CD4-positive, CD25-positive, alpha-beta regulatory T cell (primary cell): ENCODE measurements around the gene GREB1. TPM values are rescaled to one million over a fixed set of nuclear protein-coding genes. Genes with fewer than 3 reads are reported as not detected.

Source experiments
- ATAC-seq, 2 donors: fragments of 150-1000 bp; cut with Tn5 transposase; one replicate each; pipeline ENCODE4 v1.10.0; 2021; ENCODE audit warnings: low read depth in 2 of 2, moderate number of reproducible peaks in 2 of 2, moderate library complexity in 1 of 2
- DNase-seq, 3 donors: peaks; one replicate each; pipeline versions ENCODE4 v3.0.0 to v3.0.0-alpha.2; 2012 to 2022; ENCODE audit warnings: mixed read lengths in 1 of 3
- H3K27ac ChIP-seq: one replicate; pipeline ENCODE4 v1.7.0; 2013; ENCODE audit warnings: mild to moderate bottlenecking, low read length; ENCODE audit not compliant: insufficient read depth, poor library complexity, severe bottlenecking
- H3K27me3 ChIP-seq: one replicate; pipeline ENCODE4 v1.7.0; 2013; ENCODE audit warnings: low read length; ENCODE audit not compliant: control insufficient read depth, insufficient read depth
- H3K36me3 ChIP-seq: one replicate; pipeline ENCODE4 v1.7.0; 2013; ENCODE audit warnings: mild to moderate bottlenecking, low read length, moderate library complexity; ENCODE audit not compliant: control insufficient read depth, insufficient read depth
- H3K4me1 ChIP-seq: 2 replicates; pipeline ENCODE4 v1.7.0; 2013; ENCODE audit warnings: mild to moderate bottlenecking, low read length; ENCODE audit not compliant: insufficient read depth, control insufficient read depth, poor library complexity, severe bottlenecking
- H3K4me3 ChIP-seq: one replicate; pipeline ENCODE4 v1.7.0; 2013; ENCODE audit warnings: low read depth, mild to moderate bottlenecking, low read length, moderate library complexity
- H3K9me3 ChIP-seq, 2 experiments: 1 replicate in 1 of 2; 2 replicates in 1 of 2; pipeline ENCODE4 v1.7.0; 2013; ENCODE audit warnings: low read length in 2 of 2, mild to moderate bottlenecking in 1 of 2, moderate library complexity in 1 of 2; ENCODE audit not compliant: control insufficient read depth in 2 of 2
- H3K27ac Mint-ChIP-seq, 3 donors: one replicate each; pipeline ENCODE4 v1.8.0; 2020 to 2022; ENCODE audit warnings: mild to moderate bottlenecking in 3 of 3, mixed read lengths in 3 of 3, moderate library complexity in 2 of 3
- H3K27me3 Mint-ChIP-seq: one replicate; pipeline ENCODE4 v1.8.0; 2022; ENCODE audit warnings: mild to moderate bottlenecking, mixed read lengths
- H3K36me3 Mint-ChIP-seq: one replicate; pipeline ENCODE4 v1.8.0; 2020; ENCODE audit warnings: mixed read lengths
- H3K4me1 Mint-ChIP-seq, 4 donors: one replicate each; pipeline ENCODE4 v1.8.0; 2020 to 2022; ENCODE audit warnings: mixed read lengths in 4 of 4, mild to moderate bottlenecking in 1 of 4
- H3K4me3 Mint-ChIP-seq, 4 donors: one replicate each; pipeline ENCODE4 v1.8.0; 2020 to 2022; ENCODE audit warnings: mild to moderate bottlenecking in 4 of 4, mixed read lengths in 4 of 4, moderate library complexity in 3 of 4
- H3K9me3 Mint-ChIP-seq, 7 donors: one replicate each; pipeline ENCODE4 v1.8.0; 2020 to 2022; ENCODE audit warnings: mixed read lengths in 7 of 7, mild to moderate bottlenecking in 3 of 7, moderate library complexity in 2 of 7
- polyA plus RNA-seq, 4 donors: library from polyadenylated mRNA; unstranded; fragments of 300-500 nt; fragmentation: Illumina TruSeq; gene quantifications; one replicate each; pipeline ENCODE4 v1.2.3, GENCODE V29; 2021
- total RNA-seq: library from RNA; stranded (reverse); gene quantifications from one replicate; pipeline ENCODE4 v1.2.3, GENCODE V29; 2022

The GREB1 gene
- total and polyA plus RNA-seq, 5 donors from 2014 or later: 0.11 to 0.35 (median 0.15) TPM; not detected in 2

- Histone ChIP-seq H3K36me3 (no peaks in the 10 kb centered on the region), H3K9me3 (no peaks in the 10 kb centered on the region), H3K27me3 (peaks cover 5% of the 10 kb centered on the region), H3K27ac (no peak overlapping the region), H3K4me3 (no peak overlapping the region), H3K4me1 (no peaks in the 10 kb centered on the region)
- H3K27ac Mint-ChIP-seq: no peak overlapping the region
- peaks cover 27% of the 10 kb centered on the region for H3K27me3 Mint-ChIP-seq
- H3K4me3 Mint-ChIP-seq: no peak overlapping the region
- H3K4me1 Mint-ChIP-seq: no peaks in the 10 kb centered on the region
- H3K9me3 Mint-ChIP-seq: peaks cover 0 to 3% (median 0%) of the 10 kb centered on the region in 7 donors
- ATAC-seq (no peak), DNase-seq (no peak)
- H3K36me3 Mint-ChIP-seq: no peaks in the 10 kb centered on the region
Measured at GRCh38 chr2:11494310-11494709, 39.5 kb upstream of the GREB1 start.

GRCh38 chr2:11495844-11496681, 37.8 kb upstream of the GREB1 start:
- Histone ChIP-seq H3K27ac (no peak overlapping the region), H3K36me3 (no peaks in the 10 kb centered on the region), H3K4me1 (no peaks in the 10 kb centered on the region), H3K9me3 (no peaks in the 10 kb centered on the region), H3K27me3 (no peaks in the 10 kb centered on the region), H3K4me3 (no peak overlapping the region)
- Mint-ChIP-seq H3K4me1 (peaks cover 0 to 5% (median under 1%) of the 10 kb centered on the region in 4 donors), H3K36me3 (no peaks in the 10 kb centered on the region), H3K27me3 (peaks cover 19% of the 10 kb centered on the region), H3K4me3 (no peak overlapping the region), H3K27ac (no peak overlapping the region), H3K9me3 (no peaks in the 10 kb centered on the region)
- DNase-seq (no peak), ATAC-seq (no peak)

- no peak for ATAC-seq
Measured at GRCh38 chr2:11498543-11499034, 35.3 kb upstream of the GREB1 start.

GRCh38 chr2:11499081-11499743, 34.6 kb upstream of the GREB1 start:
- H3K27ac Mint-ChIP-seq: no peak overlapping the region
- Histone ChIP-seq H3K4me1 (no peaks in the 10 kb centered on the region), H3K27me3 (peaks cover 3% of the 10 kb centered on the region), H3K36me3 (no peaks in the 10 kb centered on the region), H3K9me3 (no peaks in the 10 kb centered on the region), H3K27ac (no peak overlapping the region), H3K4me3 (no peak overlapping the region)
- peaks cover 0 to 5% (median under 1%) of the 10 kb centered on the region in 4 donors for H3K4me1 Mint-ChIP-seq
- no peak overlapping the region for H3K4me3 Mint-ChIP-seq
- H3K9me3 Mint-ChIP-seq: peaks cover 0 to 6% (median 0%) of the 10 kb centered on the region in 7 donors
- ATAC-seq (no peak), DNase-seq (no peak)
- peaks cover 11% of the 10 kb centered on the region for H3K27me3 Mint-ChIP-seq
- no peaks in the 10 kb centered on the region for H3K36me3 Mint-ChIP-seq

More at GRCh38 chr2:11498543-11499034, 35.3 kb upstream of the GREB1 start:
- Mint-ChIP-seq H3K27me3 (peaks cover 14% of the 10 kb centered on the region), H3K4me1 (peaks cover 0 to 5% (median under 1%) of the 10 kb centered on the region in 4 donors), H3K27ac (no peak overlapping the region), H3K9me3 (peaks cover 0 to 4% (median 0%) of the 10 kb centered on the region in 7 donors), H3K36me3 (no peaks in the 10 kb centered on the region), H3K4me3 (no peak overlapping the region)
- no peak overlapping the region for H3K27ac ChIP-seq
- H3K27me3 ChIP-seq: peaks cover 2% of the 10 kb centered on the region
- H3K9me3 ChIP-seq: no peaks in the 10 kb centered on the region
- H3K36me3 ChIP-seq: no peaks in the 10 kb centered on the region
- DNase-seq: no peak
- no peak overlapping the region for H3K4me3 ChIP-seq
- H3K4me1 ChIP-seq: no peaks in the 10 kb centered on the region

- peak overlapping the region in 1 of 4 donors; percentile 7 for H3K4me3 Mint-ChIP-seq
- no peak for DNase-seq
Measured at GRCh38 chr2:11500702-11501303, 33.0 kb upstream of the GREB1 start.

GRCh38 chr2:11502740-11503292, 31.0 kb upstream of the GREB1 start:
- Histone ChIP-seq H3K9me3 (no peaks in the 10 kb centered on the region), H3K36me3 (no peaks in the 10 kb centered on the region), H3K27ac (no peak overlapping the region), H3K4me3 (no peak overlapping the region), H3K27me3 (peaks cover 3% of the 10 kb centered on the region), H3K4me1 (no peaks in the 10 kb centered on the region)
- H3K36me3 Mint-ChIP-seq: no peaks in the 10 kb centered on the region
- no peak overlapping the region for H3K4me3 Mint-ChIP-seq
- H3K4me1 Mint-ChIP-seq: peaks cover 0 to 5% (median under 1%) of the 10 kb centered on the region in 4 donors
- ATAC-seq (no peak), DNase-seq (no peak)
- H3K9me3 Mint-ChIP-seq: peaks cover 0 to 6% (median 0%) of the 10 kb centered on the region in 7 donors
- no peak overlapping the region for H3K27ac Mint-ChIP-seq
- peaks cover 3% of the 10 kb centered on the region for H3K27me3 Mint-ChIP-seq

More at GRCh38 chr2:11500702-11501303, 33.0 kb upstream of the GREB1 start:
- peaks cover 11% of the 10 kb centered on the region for H3K27me3 Mint-ChIP-seq
- no peak overlapping the region for H3K4me3 ChIP-seq
- H3K4me1 ChIP-seq: no peaks in the 10 kb centered on the region
- no peaks in the 10 kb centered on the region for H3K36me3 ChIP-seq
- peaks cover 3% of the 10 kb centered on the region for H3K27me3 ChIP-seq
- H3K9me3 Mint-ChIP-seq: peaks cover 0 to 6% (median 0%) of the 10 kb centered on the region in 7 donors
- ATAC-seq: no peak
- H3K4me1 Mint-ChIP-seq: peaks cover 0 to 5% (median under 1%) of the 10 kb centered on the region in 4 donors
- peak overlapping the region in 1 of 3 donors; percentile 5 for H3K27ac Mint-ChIP-seq
- H3K27ac ChIP-seq: no peak overlapping the region
- H3K9me3 ChIP-seq: no peaks in the 10 kb centered on the region
- no peaks in the 10 kb centered on the region for H3K36me3 Mint-ChIP-seq

- no peaks in the 10 kb centered on the region for H3K36me3 ChIP-seq
- no peak overlapping the region for H3K4me3 ChIP-seq
- no peak overlapping the region for H3K27ac ChIP-seq
- H3K27me3 ChIP-seq: peaks cover 3% of the 10 kb centered on the region
- no peak for DNase-seq
- H3K4me1 ChIP-seq: no peaks in the 10 kb centered on the region
- ATAC-seq: no peak
- Mint-ChIP-seq H3K27ac (no peak overlapping the region), H3K4me1 (peaks cover 0 to 5% (median under 1%) of the 10 kb centered on the region in 4 donors), H3K27me3 (no peaks in the 10 kb centered on the region), H3K4me3 (no peak overlapping the region), H3K9me3 (peaks cover 0 to 6% (median 0%) of the 10 kb centered on the region in 7 donors), H3K36me3 (no peaks in the 10 kb centered on the region)
- H3K9me3 ChIP-seq: no peaks in the 10 kb centered on the region
Measured at GRCh38 chr2:11503354-11503927, 30.4 kb upstream of the GREB1 start.
